ENCODE results near the gene SNX5.

SNX5 gene

GRCh38 chr20:17966432-17967310 lies 1.9 kb downstream of the SNX5 start:
- TF ChIP-seq, protein P1, sequence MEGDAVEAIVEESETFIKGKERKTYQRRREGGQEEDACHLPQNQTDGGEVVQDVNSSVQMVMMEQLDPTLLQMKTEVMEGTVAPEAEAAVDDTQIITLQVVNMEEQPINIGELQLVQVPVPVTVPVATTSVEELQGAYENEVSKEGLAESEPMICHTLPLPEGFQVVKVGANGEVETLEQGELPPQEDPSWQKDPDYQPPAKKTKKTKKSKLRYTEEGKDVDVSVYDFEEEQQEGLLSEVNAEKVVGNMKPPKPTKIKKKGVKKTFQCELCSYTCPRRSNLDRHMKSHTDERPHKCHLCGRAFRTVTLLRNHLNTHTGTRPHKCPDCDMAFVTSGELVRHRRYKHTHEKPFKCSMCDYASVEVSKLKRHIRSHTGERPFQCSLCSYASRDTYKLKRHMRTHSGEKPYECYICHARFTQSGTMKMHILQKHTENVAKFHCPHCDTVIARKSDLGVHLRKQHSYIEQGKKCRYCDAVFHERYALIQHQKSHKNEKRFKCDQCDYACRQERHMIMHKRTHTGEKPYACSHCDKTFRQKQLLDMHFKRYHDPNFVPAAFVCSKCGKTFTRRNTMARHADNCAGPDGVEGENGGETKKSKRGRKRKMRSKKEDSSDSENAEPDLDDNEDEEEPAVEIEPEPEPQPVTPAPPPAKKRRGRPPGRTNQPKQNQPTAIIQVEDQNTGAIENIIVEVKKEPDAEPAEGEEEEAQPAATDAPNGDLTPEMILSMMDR (IDR thresholded peaks at IDR 0.05; ENCODE audit: borderline replicate concordance, insufficient read depth, low read depth, low read length), result peak; percentile 15; the same call in 1 of the 2 replicates
- peak overlapping the region; percentile 78 for H3K4me3 ChIP-seq (ENCODE audit: low read depth, low read length)

DNA sequence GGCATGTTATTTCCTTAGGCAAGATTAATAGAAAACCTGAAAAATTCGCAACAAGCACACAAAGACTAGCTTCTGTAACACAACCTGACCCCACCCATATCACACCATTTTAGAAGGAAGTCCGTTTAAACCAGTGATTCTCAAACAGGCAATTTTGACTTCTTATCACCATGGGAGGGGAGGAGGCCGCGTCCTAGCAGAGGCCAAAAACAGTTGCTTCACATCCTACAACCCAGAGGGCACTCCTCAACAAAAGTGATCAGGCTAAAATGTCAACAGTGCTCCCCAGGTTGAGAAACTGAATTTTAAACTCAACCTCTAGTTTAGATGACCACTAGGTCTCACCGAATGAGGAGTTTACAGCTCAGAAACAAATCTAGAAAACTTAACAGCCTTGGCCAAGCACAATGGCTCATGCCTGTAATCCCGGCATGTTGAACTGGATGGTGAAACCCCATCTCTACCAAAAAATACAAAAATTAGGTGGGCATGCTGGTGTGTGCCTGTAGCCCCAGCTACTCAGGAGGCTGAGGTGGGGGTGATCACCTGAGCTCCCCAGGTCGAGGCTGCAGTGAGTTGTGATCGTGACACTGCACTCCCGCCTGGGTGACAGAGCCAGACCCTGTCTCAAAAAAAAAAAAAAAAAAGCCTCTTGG lies 3.4 kb downstream of the SNX5 start:
- TF ChIP-seq, protein P1 (IDR thresholded peaks at IDR 0.05; ENCODE audit: borderline replicate concordance, insufficient read depth, low read depth, low read length), result no peak
- H3K4me3 ChIP-seq (ENCODE audit: low read depth, low read length), result peak overlapping the region; percentile 78

DNA sequence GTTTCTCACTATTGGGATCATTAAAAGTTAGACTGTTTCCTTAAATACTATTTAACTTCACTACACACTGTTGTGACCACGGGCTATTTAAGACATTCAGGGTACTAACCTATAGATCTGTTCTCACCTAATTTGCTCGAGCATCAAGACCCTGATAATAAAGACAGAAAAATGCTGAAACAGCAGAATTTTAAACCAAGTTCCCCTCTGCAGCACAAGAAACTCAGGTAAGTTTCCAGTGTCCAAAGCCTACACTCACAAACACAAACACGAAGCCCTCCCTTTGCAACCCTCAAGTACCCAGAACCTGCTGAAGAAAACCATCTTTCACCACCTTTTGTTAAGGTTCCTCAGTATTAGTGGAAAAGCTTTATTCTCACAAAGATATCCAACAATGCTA lies 4.0 kb downstream of the SNX5 start:
- H3K4me3 ChIP-seq (ENCODE audit: low read depth, low read length), result peak overlapping the region; percentile 78
- TF ChIP-seq, protein P1 (IDR thresholded peaks at IDR 0.05; ENCODE audit: borderline replicate concordance, insufficient read depth, low read depth, low read length), result no peak

- TF ChIP-seq, protein P1 (IDR thresholded peaks at IDR 0.05; ENCODE audit: borderline replicate concordance, insufficient read depth, low read depth, low read length), result no peak
- peak overlapping the region; percentile 26 for H3K4me3 ChIP-seq (ENCODE audit: low read depth, low read length)
Measured at GRCh38 chr20:17964073-17964472, 4.5 kb downstream of the SNX5 start.

GRCh38 chr20:17963114-17963897 lies 5.3 kb downstream of the SNX5 start:
- peak overlapping the region; percentile 28 for H3K4me3 ChIP-seq (ENCODE audit: low read depth, low read length)
- TF ChIP-seq, protein P1 (IDR thresholded peaks at IDR 0.05; ENCODE audit: borderline replicate concordance, insufficient read depth, low read depth, low read length), result no peak

GRCh38 chr20:17961587-17961940 lies 7.0 kb downstream of the SNX5 start:
- no peak overlapping the region for H3K4me3 ChIP-seq (ENCODE audit: low read depth, low read length)
- TF ChIP-seq, protein P1 (IDR thresholded peaks at IDR 0.05; ENCODE audit: borderline replicate concordance, insufficient read depth, low read depth, low read length), result no peak

Measured in GM12875 (cell line).